Muscle of leg (tissue), 11 donors: ENCODE data around the gene MIPOL1. TPM values are rescaled to one million over a fixed set of nuclear protein-coding genes. Genes with fewer than 3 reads are reported as not detected.
A peak's percentile ranks its signal among the peaks of the same experiment; 100 is the strongest.
"Not testable (repeated sequence)": the region's sequence is repeated elsewhere in the genome, so short reads cannot be mapped to it uniquely, and the experiment has no call there.

Experiments
- DNase-seq: peaks from one replicate; pipeline ENCODE4 v3.0.0; 2013
- H3K27ac ChIP-seq: one replicate; pipeline ENCODE4 v1.5.1; 2013; ENCODE audit warnings: mild to moderate bottlenecking, low read length, control low read depth
- H3K27me3 ChIP-seq: one replicate; pipeline ENCODE4 v1.6.1; 2013; ENCODE audit warnings: low read length; ENCODE audit not compliant: control insufficient read depth, insufficient read depth
- H3K36me3 ChIP-seq: one replicate; pipeline ENCODE4 v1.6.1; 2013; ENCODE audit warnings: low read length; ENCODE audit not compliant: control insufficient read depth, insufficient read depth
- H3K4me1 ChIP-seq: one replicate; pipeline ENCODE4 v1.6.1; 2013; ENCODE audit warnings: low read length; ENCODE audit not compliant: control insufficient read depth, insufficient read depth
- H3K4me3 ChIP-seq: one replicate; pipeline ENCODE4 v1.5.1; 2013; ENCODE audit warnings: low read length, control low read depth
- H3K9me3 ChIP-seq: replicated peaks from 2 replicates; pipeline ENCODE4 v1.6.1; 2013; ENCODE audit warnings: low read depth, low read length; ENCODE audit not compliant: control insufficient read depth
- WGBS: methylation state at CpG from one replicate; pipeline ENCODE4 v1.1.5; 2013; ENCODE audit warnings: missing lambda C conversion rate; ENCODE audit not compliant: insufficient coverage; 5-methylcytosine and 5-hydroxymethylcytosine counted together
- polyA plus RNA-seq, 8 donors: library from polyadenylated mRNA; unstranded; fragments of 120-200 nt; gene quantifications; one replicate each; pipeline versions ENCODE4 v1.2.1 to v1.2.3, GENCODE V29; 2013; ENCODE audit warnings: inconsistent platforms in 1 of 8, low replicate concordance in 1 of 8; ENCODE audit not compliant: insufficient read length in 8 of 8, insufficient read depth in 1 of 8
- total RNA-seq: library from RNA; stranded (reverse); fragments of 120-200 nt; gene quantifications from one replicate; pipeline ENCODE4 v1.2.4, GENCODE V29; 2013

The MIPOL1 gene
- total and polyA plus RNA-seq, 9 donors, result 3.2 to 10.5 (median 4.5) TPM

DNA sequence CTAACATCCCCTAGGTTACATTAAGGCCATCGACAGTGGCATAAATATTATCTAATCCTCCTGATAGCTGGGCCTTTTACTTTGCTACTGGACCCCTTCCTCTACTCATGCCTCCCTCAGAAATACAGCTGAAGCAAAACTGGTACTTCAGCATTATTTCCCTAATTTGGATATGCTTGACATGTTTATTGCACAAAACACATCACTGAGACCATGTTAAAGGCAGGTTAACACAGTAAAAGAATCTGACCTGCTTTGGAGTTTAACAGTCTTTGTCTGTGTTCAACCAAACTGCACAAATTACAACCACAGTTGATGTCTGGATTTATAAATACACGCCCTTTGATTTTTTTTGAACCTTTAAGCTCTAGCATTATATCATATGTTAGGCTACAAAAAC lies 240.7 kb downstream of the MIPOL1 start:
- Histone ChIP-seq H3K36me3 (no peaks in the 10 kb centered on the region), H3K4me1 (no peaks in the 10 kb centered on the region), H3K4me3 (no peak overlapping the region), H3K27ac (no peak overlapping the region), H3K9me3 (no peaks in the 10 kb centered on the region), H3K27me3 (no peaks in the 10 kb centered on the region)
- WGBS, result 60% methylated on average over 1 of the region's 2 CpGs
- DNase-seq, result no peak

DNA sequence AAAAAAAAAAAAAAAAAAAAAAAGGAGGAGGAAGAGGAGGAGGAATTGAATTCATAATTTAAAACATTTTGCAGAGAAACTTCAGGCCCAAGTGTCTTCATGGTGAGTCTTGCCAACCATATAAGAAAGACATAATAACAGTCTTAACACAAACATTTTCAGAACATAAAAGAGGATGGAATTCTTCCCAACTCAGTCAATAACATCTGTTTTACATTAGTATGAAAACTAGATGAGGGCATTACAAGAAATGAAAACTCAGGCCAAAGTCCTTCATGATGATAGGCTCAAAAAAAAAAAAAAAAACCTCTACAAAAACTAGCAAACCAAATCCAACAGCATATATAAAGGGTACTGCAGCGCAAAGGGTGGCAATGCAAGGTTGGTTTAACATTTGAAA lies 245.7 kb downstream of the MIPOL1 start:
- Histone ChIP-seq H3K27me3 (no peaks in the 10 kb centered on the region), H3K9me3 (no peaks in the 10 kb centered on the region), H3K27ac (no peak overlapping the region), H3K4me3 (no peak overlapping the region), H3K4me1 (no peaks in the 10 kb centered on the region), H3K36me3 (no peaks in the 10 kb centered on the region)
- WGBS, result no CpG with 5 or more reads among the region's 1 CpG
- peak; percentile 16 for DNase-seq

DNA sequence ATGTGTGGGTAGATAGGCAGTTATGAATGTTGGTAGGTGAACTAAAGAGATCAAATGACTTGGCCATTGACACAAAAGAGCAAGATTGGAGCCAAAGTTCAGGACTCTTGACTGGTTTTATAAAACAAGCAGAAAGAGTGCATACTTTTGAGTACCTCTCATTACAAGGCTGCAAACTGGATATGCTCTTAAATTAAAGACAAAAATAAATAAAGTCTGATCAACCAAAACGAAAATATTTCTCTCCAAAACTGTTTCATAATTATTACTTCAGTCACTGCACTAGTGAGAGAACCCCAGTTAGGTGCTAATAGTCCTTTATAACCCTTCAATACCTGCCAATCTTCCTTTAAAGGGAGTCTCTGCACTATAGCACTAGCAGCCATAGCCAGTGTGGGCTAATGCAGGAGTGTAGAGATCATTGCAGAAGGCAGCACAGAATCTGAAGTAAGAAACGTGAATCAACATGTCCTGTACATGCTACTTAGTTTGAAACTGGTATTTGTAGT lies 250.2 kb downstream of the MIPOL1 start:
- no peaks in the 10 kb centered on the region for H3K27me3 ChIP-seq
- H3K4me1 ChIP-seq, result no peaks in the 10 kb centered on the region
- no peak overlapping the region for H3K27ac ChIP-seq
- H3K4me3 ChIP-seq, result no peak overlapping the region
- 20% methylated on average over 1 of the region's 2 CpGs for WGBS
- H3K9me3 ChIP-seq, result no peaks in the 10 kb centered on the region
- H3K36me3 ChIP-seq, result no peaks in the 10 kb centered on the region
- DNase-seq, result no peak

DNA sequence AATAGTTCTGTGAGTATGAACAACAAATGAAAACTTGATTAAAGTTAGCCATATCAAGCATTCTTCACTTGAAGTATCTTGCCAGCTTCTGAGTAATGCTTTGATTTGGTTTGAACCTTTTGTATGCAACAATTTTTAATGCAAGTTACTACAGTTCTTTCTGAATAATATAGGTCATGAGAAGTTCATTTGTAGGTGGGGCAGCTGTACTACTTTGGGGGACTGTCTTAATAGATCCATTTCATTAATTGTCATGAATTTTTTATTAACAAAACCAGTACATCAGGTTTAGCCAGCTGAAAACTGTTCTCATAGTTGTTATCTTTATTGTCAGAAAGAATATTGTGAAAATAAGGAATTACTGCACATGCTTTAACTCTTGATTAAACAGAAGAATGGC lies 254.6 kb downstream of the MIPOL1 start:
- H3K36me3 ChIP-seq, result no peaks in the 10 kb centered on the region
- no peaks in the 10 kb centered on the region for H3K27me3 ChIP-seq
- H3K4me3 ChIP-seq, result no peak overlapping the region
- no peaks in the 10 kb centered on the region for H3K4me1 ChIP-seq
- no peak for DNase-seq
- no peaks in the 10 kb centered on the region for H3K9me3 ChIP-seq
- no peak overlapping the region for H3K27ac ChIP-seq

DNA sequence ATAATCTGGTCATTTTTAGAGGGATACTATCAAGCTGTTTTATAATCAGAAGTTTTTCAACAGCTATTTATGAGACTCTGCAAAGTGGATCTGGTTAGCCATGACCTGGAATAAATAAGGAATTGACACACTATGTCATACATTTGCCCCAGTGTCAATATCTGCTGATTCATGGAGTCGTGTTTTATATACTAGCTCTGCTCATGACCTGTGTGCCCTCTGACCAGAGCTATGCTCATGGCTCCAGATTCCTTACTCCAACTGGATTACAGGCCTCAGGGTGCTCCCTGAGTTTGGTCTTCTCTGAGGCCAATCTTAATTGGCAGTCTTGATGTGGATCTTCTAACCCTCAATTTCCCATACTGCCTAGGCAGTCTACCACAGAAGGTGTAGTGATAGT lies 256.2 kb downstream of the MIPOL1 start:
- Histone ChIP-seq H3K4me1 (no peaks in the 10 kb centered on the region), H3K9me3 (no peaks in the 10 kb centered on the region), H3K27me3 (no peaks in the 10 kb centered on the region), H3K4me3 (no peak overlapping the region), H3K36me3 (no peaks in the 10 kb centered on the region), H3K27ac (no peak overlapping the region)
- WGBS, result no CpG with 5 or more reads among the region's 1 CpG
- DNase-seq, result no peak

DNA sequence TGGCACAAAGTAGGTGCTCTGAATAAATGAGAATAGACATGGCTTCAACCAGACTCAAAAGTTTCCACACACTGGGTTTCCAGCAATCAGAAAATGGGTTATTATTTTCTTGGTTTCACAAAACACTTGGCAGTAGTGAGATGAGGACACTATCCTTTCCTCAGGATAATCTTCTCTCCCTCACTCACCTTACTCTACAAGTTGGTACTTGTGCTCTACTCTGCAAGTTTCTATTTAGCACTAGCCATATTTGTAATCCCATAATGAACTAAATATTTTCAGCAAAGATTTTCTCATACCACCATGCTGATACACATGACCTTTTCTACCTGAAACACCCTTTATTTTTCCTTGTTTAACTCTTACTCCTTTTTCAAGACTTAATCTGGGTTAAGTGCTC lies 259.6 kb downstream of the MIPOL1 start:
- no peak overlapping the region for H3K27ac ChIP-seq
- H3K4me3 ChIP-seq, result no peak overlapping the region
- no peaks in the 10 kb centered on the region for H3K4me1 ChIP-seq
- H3K9me3 ChIP-seq, result peaks cover 5% of the 10 kb centered on the region
- no peaks in the 10 kb centered on the region for H3K27me3 ChIP-seq
- DNase-seq, result no peak
- H3K36me3 ChIP-seq, result no peaks in the 10 kb centered on the region

DNA sequence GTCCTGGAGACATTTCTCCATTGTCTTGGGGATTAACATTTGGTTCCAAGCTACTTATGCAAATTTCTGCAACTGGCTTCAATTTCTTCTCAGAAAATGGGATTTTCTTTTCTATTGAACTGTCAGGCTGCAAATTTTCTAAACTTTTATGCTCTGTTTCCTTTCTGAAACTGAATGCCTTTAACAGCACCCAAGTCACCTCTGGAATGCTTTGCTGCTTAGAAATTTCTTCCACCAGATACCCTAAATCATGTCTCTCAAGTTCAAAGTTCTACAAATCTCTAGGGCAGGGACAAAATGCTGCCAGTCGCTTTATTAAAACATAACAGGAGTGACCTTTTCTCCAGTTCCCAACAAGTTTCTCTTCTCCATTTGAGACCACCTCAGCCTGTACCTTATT lies 264.7 kb downstream of the MIPOL1 start:
- not testable (repeated sequence) for DNase-seq, H3K4me3 ChIP-seq

DNA sequence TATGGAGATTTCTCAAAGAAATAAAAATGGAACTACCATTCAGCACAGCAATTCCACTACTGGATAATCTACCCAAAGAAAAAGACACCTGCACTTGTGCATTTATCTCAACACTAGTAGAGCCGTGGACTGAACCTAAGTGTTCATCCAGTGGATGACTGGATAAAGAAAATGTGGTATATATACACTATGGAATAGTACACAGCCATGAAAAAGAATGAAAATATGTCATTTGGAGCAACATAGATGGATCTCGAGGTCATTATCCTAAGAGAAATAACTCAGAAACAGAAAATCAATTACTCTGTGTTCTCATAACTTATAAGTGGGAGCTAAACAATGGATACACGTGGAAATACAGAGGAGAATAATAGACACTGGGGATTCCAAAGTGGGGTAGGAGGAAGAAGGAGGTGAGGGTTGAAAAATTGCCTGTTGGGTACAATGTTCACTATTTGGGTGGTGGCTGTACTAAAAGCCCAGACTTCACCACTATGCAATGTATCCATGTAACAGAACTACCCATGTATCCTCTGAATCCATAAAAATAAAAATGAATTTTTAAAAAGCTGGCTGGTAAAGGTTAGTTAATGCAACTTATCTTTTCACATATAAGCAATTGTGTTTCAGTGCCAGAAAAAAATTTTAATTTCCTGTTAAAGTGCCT lies 266.6 kb downstream of the MIPOL1 start:
- WGBS, result no CpG with 5 or more reads among the region's 3 CpGs
- H3K36me3 ChIP-seq, result no peaks in the 10 kb centered on the region
- H3K27me3 ChIP-seq, result no peaks in the 10 kb centered on the region
- peaks cover 5% of the 10 kb centered on the region for H3K9me3 ChIP-seq
- H3K27ac ChIP-seq, result no peak overlapping the region
- H3K4me1 ChIP-seq, result no peaks in the 10 kb centered on the region
- H3K4me3 ChIP-seq, result no peak overlapping the region
- no peak for DNase-seq

More for the DNA sequence above, 264.7 kb downstream of the MIPOL1 start:
- H3K9me3 ChIP-seq, H3K27ac ChIP-seq, H3K4me1 ChIP-seq, H3K36me3 ChIP-seq, H3K27me3 ChIP-seq: not testable (repeated sequence)
- WGBS, result 100% methylated on average over 1 of the region's 1 CpG

DNA sequence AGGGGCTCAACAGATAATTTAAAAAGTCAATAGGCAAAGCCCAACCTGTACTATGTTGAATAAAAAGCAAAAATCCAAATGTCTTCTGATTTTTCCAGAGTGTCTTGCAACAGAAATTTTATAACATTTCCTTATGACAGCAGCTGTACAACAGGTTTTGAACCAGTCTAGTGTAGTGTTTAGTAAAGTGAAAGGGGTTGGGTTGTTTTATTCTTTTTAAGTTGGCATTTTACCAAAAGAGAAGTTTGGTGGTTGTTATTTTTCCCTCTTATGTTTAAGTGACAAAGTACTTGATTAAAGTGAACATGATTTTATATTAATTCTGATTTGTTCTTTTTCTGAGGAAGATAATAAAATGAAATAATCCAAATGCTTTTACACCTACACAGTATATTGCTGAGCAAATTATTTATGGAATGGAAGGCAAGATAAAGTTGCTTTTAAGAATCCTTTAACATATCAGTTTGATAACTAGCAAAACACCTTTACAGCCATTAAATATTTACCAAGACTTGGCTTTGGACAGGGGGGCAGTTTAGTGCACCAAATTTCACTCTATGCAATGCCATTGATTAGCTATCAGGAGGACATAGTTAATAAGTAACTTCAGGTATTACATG lies 268.4 kb downstream of the MIPOL1 start:
- H3K36me3 ChIP-seq, result no peaks in the 10 kb centered on the region
- H3K27me3 ChIP-seq, result no peaks in the 10 kb centered on the region
- peaks cover 3% of the 10 kb centered on the region for H3K9me3 ChIP-seq
- no peak for DNase-seq
- no peak overlapping the region for H3K4me3 ChIP-seq
- no peak overlapping the region for H3K27ac ChIP-seq
- no peaks in the 10 kb centered on the region for H3K4me1 ChIP-seq

DNA sequence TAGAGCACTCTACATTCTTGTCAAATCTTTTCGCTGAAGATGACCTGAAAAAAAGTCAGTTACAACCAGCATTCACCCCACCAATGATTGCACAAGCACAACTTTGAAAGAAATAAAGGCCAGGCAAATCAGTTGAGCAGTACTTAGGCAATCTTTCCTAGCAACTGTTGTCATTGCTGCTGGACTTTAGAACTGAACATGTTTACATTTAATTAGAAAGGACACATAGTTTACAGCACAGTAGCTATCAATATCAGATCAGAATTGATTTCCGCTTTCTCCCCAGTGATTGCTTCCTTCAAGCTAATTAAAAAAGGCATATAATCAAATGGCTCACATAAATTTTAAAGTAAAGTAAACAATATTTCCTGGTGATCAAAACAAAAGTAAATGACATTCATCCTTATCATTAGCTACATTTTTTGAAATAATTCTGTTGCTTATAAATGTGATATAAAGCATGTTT lies 268.9 kb downstream of the MIPOL1 start:
- Histone ChIP-seq H3K27ac (no peak overlapping the region), H3K4me1 (no peaks in the 10 kb centered on the region), H3K36me3 (no peaks in the 10 kb centered on the region), H3K4me3 (no peak overlapping the region), H3K27me3 (no peaks in the 10 kb centered on the region), H3K9me3 (no peaks in the 10 kb centered on the region)
- no CpG with 5 or more reads among the region's 2 CpGs for WGBS
- no peak for DNase-seq

DNA sequence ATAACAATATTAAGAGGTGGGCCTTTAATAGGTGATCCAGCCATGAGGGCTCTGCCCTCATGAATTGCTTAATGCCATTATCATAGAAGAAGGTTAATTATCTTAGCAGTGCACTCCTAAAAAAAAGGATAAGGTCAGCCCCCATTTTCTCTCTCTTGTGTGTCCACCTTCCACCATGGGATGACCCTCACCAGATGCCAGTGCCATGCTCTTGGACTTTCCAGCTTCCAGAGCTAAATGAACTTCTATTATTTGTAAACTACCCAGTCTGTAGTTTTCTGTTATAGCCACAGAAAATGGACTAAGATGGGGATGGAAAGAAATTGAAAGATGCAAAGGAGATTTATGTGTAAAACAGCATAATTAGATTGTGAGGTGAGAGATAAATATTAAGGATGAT lies 271.9 kb downstream of the MIPOL1 start:
- H3K9me3 ChIP-seq, result no peaks in the 10 kb centered on the region

More for the DNA sequence above, 271.9 kb downstream of the MIPOL1 start:
- no peak for DNase-seq
- H3K27me3 ChIP-seq, result no peaks in the 10 kb centered on the region
- H3K4me3 ChIP-seq, result no peak overlapping the region
- no peaks in the 10 kb centered on the region for H3K4me1 ChIP-seq
- no peak overlapping the region for H3K27ac ChIP-seq
- H3K36me3 ChIP-seq, result no peaks in the 10 kb centered on the region
